Fibroblast of skin of back (primary cell): ENCODE results near the gene CAMK2B. TPM values are rescaled to one million over a fixed set of nuclear protein-coding genes. Genes with fewer than 3 reads are reported as not detected.

Source experiments
- DNase-seq: peaks from one replicate; pipeline ENCODE4 v3.0.0-alpha.2; 2013
- polyA plus RNA-seq, 2 experiments: library from polyadenylated mRNA; unstranded; fragments of 120-200 nt; gene quantifications; one replicate each; pipeline ENCODE4 v1.2.1, GENCODE V29; 2013; ENCODE audit not compliant: insufficient read length in 2 of 2

Gene CAMK2B
- not detected for polyA plus RNA-seq (2013, experiment 1 of 2; ENCODE audit: insufficient read length)
- polyA plus RNA-seq (2013, experiment 2 of 2; ENCODE audit: insufficient read length): 0.07 TPM

DNA sequence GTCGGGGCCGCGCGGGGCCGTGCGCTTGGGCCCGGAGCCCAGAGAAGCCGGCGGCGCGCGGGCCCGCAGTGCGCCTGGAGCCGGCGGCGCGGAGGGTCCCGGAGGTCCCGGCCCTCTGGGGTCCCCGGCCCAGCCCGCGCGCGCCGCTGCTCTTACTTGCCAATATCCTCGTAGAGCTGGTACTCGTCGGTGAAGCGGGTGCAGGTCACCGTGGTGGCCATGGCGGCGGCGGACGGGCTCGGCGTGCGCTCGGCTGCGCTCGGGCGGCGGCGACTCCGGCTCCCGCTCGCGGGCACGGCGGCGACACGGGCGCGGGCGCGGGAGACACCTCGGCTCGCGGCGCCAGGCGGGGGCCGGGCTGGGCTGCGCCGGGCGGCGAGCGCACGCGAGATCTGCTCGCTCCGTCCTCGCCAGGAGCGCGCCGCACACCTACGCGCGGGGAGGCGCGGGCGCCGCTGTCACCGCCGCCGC, at the start of gene CAMK2B:
Gene CAMK2B (minus strand): TSS at position 394 of the 471 bp plus-strand sequence. CDS start 173 bp downstream, at position 221.
- DNase-seq: no peak

DNA sequence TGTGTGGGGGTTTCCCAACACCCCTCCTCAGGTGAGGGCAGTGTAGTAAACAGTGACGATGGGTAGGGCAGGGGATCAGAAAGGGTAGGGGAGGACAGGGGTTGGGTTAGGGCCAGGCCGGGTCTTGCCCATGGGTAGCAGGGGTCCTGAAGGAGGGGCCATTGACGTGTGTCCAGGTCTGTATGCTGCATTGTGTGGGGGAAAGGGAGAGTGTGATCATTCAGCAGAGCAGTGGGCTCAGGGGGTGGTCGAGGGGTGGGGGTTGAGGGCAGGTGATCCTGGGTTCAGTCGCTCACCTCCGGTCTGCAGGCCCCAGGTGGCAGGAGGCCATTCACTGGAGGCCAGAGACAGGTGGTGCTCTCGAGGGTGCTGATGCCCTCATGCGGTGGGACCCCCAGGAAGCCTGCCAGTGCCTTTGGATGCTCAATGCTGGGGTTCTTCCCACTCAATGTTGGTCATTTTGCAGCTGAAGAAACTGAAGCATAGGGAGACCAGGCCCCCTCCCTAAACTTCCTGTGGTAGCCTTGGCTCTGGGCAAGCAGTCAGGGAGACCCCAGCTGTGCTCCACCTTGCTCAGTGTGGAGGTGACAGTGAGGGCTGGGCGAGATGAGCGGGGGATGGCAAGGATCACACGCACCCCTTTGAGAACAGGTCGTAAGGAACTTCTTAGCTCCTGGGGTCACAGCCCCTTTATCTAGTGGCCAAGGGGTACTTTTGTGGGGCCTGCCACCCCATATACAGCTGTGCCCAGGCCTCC, 48.8 kb upstream of the CAMK2B start:
- no peak for DNase-seq

DNA sequence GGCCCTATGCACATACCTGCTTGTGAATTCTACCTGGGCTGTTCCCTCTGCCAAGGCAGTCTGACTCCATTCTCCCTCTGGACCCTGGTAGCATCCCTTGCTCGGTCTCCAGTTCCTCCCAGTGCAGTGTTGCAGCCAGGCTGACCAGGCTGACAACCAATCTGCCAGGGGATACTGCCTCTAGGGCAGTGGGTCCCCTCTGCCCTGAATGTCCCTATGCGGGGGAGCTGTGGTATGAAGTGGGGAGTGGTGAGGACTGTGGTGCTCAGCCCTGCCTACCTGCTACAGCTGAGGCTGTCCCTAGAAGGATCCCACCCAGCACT, 48.0 kb upstream of the CAMK2B start:
- no peak for DNase-seq

DNA sequence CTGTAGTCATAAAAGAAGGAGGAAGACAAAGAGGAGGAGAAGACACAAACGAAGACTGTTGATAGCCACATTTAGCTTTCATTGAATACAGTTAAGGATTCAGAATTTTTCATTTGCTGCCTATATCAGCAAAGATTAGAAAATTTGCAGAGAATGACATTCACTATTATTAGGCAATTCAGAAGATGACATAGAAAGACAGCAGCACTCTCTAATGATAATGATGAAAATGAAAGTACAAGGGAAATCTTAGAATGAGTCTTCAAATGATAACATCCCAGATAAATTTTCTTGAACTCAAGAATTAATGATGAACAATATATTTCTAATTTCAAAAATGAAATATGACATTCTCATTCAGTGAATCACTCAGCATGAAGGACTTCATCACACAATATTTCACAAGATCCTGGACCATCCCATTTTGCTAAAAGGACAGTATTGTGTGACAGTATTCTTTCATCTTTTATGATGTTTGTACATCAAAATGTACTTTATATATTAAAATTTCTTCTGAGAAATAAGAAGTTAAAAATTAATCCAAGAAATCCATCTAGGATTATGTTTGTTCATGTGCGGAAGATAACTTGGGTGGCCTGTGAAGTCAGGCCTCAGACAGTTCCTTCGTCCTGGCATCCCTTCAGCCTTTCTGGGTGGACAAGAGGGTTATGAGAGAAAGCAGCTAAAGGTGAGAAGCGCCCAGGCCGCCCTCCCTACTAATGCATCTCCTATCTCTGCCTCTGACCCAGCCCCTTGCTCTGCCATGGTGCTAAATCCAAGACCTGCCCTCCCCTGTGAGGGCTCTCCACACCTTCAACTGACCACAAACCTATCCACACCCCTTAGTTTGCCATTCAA, 47.4 kb upstream of the CAMK2B start:
- DNase-seq: peak; percentile 40

DNA sequence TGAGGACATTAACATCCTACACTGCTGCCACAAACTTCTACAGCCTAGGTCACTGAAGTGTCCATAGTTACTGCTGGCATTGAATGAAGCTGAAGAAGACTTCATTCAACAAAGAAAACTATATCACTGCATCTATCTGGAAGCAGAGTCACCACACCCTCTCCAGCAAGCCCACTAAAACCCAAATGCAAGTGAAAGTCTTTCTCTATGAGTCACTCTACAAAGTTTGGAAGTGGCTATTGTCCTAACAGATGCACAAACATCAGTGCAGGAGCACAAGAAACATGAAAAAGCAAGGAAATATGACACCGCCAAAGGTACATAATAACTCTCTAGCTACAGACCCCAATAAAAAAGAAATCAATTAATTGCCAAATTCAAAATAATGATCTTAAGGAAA, 43.5 kb upstream of the CAMK2B start:
- peak; percentile 19 for DNase-seq

DNA sequence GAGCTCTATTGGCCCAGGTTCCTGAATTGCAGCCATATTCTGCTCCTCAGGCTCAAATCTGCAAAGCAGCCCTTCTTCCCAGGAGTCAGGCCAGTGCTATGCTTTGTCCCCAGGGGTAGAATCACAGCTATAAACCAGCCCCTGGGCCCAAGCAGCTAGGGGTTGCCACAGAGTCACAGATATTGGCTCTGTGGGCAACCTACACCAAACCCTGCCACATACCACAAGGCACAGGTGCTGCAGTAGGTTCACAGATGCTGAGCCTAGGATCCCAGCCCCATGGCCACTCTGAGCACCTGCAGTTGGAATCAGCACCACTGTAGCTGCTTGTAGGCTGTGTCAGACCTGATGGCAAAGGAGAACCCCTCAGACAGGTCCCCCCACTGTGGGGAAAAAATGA, 43.1 kb upstream of the CAMK2B start:
- no peak for DNase-seq

DNA sequence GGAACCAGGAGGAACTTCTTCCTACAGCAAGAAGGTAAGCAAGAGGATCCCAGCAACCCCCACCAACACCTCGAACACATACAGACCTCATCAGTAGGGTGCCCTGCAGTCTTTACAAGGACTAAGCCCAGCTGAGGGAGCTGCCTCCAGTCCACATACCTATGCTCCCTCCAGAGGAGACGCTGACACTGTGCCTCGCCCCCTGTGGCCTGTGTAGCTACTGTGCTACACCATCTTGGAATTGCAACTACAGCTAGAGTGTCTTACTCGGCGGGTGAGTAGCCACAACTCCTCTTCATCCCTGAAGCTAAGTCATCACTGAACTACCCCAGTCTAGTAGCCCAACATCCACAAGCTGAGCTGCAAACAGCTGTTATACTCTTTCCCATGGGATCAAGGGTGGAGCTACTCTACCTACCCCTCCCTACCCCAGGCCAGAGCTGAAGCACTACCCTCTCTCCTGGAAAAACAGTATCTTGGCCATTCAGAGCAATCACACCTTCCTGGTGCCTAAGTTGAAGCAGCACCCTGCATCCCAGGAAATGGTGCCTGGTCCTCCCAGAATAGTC, 42.2 kb upstream of the CAMK2B start:
- DNase-seq: no peak

DNA sequence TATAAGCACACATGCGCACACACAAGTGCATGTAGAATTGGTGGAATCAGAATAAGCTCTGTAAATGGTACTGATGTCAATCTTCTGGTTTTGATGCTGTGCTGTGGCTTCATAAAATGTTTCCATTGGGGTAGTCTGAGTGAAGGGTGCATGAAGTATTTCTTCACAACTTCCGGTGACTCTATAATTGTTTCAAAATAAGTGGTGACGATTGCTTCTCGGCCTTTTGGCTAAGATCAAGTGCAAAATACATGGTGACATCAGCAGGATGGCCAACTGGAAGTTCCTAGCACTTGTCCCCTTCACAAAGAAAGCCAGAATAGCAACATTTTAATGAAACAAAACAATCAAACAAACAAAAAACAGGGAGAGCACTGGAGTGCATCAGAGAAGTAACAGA, 41.6 kb upstream of the CAMK2B start:
- no peak for DNase-seq

DNA sequence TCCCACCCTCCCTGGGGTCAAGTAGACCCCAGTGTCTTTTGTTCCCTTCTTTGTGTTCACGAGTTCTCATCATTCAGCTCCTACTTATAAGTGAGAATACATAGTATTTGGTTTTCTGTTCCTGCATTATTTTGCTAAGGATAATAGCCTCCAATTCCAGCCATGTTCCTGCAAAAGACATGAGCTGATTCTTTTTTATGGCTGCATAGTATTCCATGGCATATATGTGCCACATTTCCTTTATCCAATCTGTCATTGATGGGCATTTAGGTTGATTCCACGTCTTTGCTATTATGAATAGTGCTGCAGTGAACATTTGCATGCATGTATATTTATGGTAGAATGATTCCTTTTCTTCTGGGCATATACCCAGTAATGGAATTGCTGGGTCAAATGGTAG, 28.3 kb upstream of the CAMK2B start:
- DNase-seq: no peak

DNA sequence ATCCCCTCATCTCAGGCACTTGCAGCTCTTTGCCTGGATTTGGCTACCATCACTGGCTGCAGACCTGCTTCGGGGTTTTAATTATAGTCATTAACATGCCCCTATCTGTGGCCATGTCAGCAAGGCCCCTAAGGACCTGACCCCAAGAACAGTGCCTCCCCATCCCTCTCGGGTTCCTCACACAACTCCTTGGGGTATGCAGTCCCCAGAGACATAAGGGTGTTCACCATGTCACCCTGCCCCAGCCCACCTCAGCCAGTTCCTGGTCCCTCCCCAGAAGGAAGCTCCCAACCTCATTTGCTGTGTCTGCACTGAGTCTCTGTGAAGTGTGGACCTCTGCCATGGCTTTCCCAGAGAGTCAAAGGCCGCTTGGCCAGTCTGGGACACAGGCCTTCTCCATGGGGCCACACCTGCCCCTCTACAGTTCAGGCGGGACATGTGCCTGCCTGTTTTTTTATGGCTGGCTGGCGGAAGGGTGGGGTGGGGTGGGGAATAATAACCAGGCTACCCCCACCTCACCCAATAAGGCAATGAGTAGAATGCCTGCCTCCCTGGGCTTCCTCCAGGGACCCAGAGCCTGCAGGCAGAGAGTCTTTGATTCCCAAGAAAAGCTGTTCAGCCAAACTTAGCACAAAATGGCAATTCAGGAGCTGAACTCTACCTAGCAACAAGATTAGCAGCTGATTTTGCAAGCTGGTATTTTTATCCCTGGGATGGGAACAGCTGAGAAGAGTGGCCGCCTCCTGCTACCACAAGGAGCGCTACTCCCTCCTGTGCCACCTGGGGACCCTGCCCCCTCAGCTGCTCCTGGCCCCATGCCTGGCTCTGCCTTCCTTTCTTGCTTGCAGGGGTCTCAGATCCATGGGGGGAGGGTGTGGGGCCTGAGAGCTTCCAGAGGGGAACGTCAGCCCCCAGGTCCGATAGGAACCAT, 23.7 kb upstream of the CAMK2B start:
- no peak for DNase-seq

DNA sequence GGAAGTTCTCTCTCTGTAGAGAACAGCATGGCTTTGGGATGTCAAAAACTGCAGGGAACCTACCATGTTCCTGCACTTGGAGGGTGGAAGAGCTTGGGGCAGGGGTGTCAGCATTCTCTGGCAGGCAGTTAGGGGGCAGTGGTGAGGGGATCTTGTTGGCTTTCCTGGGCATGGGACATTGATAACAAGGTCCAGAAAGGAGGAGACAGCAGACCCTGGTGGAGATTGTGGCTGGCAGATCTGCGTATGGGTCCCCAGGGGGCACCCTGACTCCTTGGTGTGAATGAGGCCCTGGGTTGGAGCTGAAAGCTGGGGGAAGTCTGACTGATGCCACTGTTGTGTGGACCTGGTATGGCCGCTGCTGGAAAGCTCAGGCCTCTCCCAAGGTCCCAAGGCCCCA, 22.9 kb upstream of the CAMK2B start:
- peak; percentile 27 for DNase-seq

DNA sequence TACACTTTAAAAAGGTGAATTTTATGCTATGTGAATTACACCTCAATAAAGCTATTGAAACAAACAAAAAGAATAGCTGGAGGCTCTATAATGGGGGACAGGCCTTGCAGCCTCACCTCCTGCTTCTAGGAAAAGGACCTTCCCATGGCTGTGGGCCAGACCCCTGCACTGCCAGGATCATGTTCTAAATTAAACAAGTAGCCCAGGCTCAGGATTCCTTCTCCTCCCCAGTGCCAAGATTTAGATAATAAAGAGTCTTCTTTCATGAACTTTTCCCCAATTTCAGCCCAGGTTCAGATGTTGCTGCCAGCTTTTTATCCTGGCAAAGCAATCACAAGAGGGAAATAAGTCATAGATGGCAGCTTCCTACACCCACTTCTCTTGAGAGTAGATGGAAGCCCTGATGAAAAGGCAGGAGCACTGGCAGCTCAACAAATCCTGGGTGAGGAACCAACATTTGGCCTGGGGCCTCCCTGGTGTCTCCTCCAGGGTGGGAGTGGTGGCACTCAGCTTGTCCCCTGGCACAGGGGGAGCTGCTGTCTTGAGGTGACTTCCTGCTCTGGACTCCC, 22.2 kb upstream of the CAMK2B start:
- no peak for DNase-seq

DNA sequence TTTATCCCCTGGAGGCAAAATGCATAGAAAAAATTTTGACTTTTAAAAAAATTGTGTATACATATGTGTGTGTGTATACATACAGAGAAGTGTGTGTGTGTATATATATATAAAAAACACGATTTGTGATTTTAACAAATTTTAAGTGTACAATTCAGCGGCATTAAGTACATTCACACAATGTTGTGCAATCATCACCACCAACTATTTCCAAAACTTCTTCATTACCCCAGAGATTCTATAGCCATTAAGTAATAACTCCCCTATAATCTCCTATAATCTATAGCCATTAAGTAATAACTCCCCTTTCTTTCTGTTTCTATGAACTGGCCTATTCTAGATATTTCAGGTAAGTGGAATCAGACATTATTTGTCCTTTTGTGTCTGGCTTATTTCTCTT, 20.7 kb upstream of the CAMK2B start:
- DNase-seq: no peak

DNA sequence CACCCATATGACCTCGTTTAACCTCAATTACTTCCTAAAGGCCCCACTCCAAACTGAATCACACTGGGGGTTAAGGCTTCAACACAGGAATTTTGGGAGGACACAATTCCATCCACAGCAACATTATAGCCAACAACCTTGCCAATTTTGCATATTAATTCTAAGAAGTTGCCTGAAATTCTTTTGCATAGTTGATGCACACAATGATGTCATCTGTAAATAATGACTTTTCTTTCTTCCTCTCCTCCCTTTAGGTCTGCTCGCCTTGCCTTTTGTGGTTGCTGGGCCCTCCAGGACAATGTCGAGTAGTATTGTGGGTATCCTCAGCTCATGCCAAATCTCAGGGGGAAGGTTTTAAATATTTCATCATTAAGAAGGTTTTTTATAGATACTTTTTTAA, 16.0 kb upstream of the CAMK2B start:
- DNase-seq: no peak

DNA sequence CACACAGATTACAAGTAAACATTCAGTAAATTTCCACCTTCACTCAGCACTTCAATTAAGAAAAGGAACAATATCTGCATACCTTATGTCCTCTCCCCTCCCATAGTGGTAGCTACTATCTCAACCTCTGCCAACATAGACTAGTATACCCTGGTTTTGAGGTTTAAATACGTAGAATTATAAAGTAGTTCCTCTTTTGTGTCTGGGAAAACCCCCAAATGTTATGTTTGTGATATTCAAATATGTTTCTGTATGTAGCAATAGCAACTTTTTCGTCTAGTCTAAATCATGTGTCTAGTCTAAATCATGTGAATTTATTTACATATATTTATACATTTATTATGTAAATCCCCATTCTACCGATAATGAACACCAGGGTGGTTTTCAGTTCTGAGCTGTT, 13.2 kb upstream of the CAMK2B start:
- DNase-seq: no peak

DNA sequence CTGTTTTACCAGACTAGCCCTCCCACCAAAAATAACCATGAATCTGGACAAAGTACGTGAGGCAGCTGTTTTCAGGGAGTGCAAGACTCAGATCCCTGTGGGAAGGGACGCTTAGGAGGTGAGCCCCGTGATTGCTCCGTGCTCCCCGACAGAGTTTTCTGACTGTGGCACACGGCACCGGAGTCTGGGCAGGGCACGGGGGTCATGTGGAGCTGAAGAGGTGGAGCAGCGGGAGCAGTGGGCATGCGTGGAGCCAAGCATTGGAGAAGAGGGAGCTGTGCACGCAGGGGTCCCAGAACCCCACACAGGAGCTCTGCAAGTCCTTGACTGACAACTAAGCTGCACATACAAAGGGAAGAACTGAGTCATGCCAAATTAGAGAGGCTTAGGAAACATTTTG, 11.1 kb upstream of the CAMK2B start:
- DNase-seq: no peak

DNA sequence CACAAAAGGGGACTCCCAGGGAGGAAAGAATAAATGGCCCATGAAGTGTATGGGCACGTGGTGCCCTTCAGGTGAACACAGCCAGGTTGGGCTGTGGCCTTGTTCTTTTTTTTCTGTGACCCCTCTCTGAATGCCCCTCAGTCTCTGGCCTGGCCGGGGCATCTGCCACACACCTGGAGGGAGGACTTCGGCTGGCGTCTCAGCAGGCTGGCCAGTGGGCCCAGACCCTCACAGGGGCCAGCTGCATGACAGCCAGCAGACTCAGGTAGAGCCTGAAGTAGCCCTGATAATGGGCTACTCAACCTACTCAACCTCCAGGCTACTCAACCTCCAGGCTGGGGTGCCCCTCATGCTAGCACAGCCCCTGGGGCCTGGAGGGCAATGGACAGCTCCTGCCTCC, 9.8 kb upstream of the CAMK2B start:
- no peak for DNase-seq

DNA sequence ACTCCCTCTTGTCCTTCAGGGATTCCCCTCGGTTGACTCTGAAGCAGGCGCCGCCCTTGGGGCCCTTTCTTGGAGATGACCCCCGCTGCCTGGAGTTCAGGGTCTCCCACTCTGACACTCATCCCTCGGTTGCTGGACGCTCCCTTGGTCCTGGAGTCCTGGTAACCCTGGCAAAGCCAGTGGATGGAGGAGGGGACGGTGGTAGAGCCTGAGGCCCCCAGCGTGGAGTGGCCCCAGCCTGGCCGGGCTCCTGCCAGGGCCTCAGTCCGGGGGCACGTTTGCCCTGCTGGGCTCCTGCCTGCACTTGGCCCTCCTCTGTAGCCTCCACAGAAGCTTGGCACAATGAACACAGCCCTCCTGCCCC, 9.3 kb upstream of the CAMK2B start:
- no peak for DNase-seq

DNA sequence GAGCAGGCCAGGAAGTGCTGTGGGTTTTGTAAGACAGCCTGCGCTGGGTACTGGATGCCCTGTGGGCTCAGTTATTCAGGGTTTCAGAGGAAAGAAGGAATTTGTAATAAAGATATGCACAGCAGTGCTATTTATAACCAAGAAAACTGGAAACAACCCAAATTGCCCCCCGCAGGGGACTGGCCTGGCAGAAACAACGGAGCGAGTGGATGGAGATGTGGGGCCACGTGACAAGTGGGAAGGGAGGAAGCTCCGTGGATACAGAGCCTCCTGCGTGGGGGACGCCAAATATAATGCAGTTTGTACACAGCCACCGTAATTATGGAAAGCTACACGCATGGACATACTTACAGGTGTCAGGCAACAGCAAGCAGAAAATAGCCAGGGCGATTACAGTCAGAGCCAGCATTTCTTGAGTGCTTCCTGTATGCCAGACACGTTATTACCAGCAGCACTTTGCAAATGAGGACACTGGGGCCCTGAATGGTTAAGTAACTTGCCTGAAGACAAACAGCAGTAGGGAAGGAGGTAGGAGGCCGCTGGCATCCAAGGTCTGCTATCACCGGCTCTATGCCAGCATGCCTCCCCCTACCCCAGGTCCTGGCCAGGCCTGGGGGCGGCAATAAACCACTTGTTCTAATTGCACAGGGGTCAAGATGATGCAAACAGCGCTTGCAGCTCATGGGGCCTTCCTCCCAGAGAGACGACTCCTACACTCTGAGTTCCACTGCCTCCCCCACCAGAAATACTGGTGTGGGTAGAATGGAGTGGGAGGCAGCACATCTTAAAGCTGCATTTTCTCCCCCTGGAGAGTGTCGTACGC, 8.7 kb upstream of the CAMK2B start:
- DNase-seq: peak; percentile 15

DNA sequence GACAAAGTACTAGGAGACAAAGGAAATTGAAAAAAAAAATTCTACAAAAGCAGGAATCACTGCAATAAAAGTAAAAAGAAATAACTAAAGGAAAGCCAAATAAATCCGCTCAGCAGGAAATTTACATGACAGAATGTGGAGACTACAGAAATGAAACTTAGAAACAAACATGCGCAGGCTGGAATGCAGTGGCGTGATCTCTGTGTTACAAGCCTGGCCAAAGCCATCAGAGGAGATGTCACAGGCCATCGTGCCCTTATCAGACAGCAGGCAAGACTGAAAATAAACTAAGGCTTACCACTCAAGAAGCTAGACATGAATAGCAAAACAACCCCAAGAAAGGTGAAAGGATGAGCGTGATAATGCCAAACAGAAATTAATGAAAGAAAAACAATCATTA, 6.3 kb upstream of the CAMK2B start:
- no peak for DNase-seq

DNA sequence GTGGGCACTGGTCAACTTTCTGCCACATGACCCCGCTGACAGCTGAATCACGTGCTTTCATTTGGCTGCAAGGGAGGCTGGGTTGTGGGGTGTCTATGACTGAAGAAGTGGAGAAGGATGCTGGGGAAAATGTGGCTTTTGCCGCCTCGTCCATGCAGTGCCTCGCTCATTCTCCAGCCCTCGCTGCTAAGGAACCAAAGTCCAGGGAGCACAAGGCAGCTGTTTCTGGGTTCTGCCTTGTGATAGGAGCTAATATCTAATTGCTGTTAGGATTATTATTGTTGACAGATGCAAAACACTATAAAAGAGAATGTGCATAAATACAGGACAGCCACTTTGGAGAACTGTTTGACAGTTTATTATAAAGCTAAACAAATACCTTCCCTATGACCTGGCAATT, 4.9 kb upstream of the CAMK2B start:
- DNase-seq: no peak
